Lung (tissue), 12 donors: ENCODE data around the gene SLAIN1. TPM values are rescaled to one million over a fixed set of nuclear protein-coding genes. Genes with fewer than 3 reads are reported as not detected.

Experiments
- ATAC-seq: fragments of 200-7000 bp; cut with Tn5 transposase; one replicate; pipeline ENCODE4 v1.9.1; 2020; ENCODE audit warnings: moderate number of reproducible peaks; ENCODE audit not compliant: insufficient read depth, low FRiP score
- DNase-seq, 3 donors: peaks; one replicate each; pipeline ENCODE4 v3.0.0-alpha.2; 2013 to 2017
- H3K27ac ChIP-seq, 2 donors: one replicate each; pipeline ENCODE4 v1.5.1; 2013; ENCODE audit warnings: mild to moderate bottlenecking in 2 of 2, moderate library complexity in 2 of 2, control low read depth in 1 of 2, inconsistent platforms in 1 of 2, low read depth in 1 of 2, low read length in 1 of 2
- H3K27me3 ChIP-seq, 3 donors: one replicate each; pipeline ENCODE4 v1.5.1; 2013; ENCODE audit warnings: low read length in 2 of 3; ENCODE audit not compliant: control insufficient read depth in 3 of 3, insufficient read depth in 3 of 3
- H3K36me3 ChIP-seq, 4 donors: one replicate each; pipeline ENCODE4 v1.5.1; 2013; ENCODE audit warnings: low read length in 4 of 4, mild to moderate bottlenecking in 1 of 4, moderate library complexity in 1 of 4; ENCODE audit not compliant: control insufficient read depth in 4 of 4, insufficient read depth in 4 of 4
- H3K4me1 ChIP-seq, 5 donors: one replicate each; pipeline ENCODE4 v1.5.1; 2013; ENCODE audit warnings: low read length in 5 of 5, mild to moderate bottlenecking in 2 of 5, moderate library complexity in 1 of 5; ENCODE audit not compliant: control insufficient read depth in 5 of 5, insufficient read depth in 5 of 5
- H3K4me3 ChIP-seq: one replicate; pipeline ENCODE4 v1.5.1; 2013; ENCODE audit warnings: mild to moderate bottlenecking, control low read depth, moderate library complexity
- H3K9ac ChIP-seq, 2 donors: one replicate each; pipeline ENCODE4 v1.5.1; 2013; ENCODE audit warnings: low read length in 2 of 2, control low read depth in 1 of 2; ENCODE audit not compliant: insufficient read depth in 1 of 2
- H3K9me3 ChIP-seq, 4 donors: one replicate each; pipeline ENCODE4 v1.5.1; 2013; ENCODE audit warnings: low read length in 3 of 4, mild to moderate bottlenecking in 1 of 4, moderate library complexity in 1 of 4; ENCODE audit not compliant: control insufficient read depth in 4 of 4, insufficient read depth in 3 of 4
- WGBS, 2 donors: extraction: QIAGEN DNeasy Blood & Tissue Kit; methylation state at CpG; one replicate each; pipeline ENCODE4 v1.1.7; 2013; 5-methylcytosine and 5-hydroxymethylcytosine counted together
- polyA plus RNA-seq, 2 donors: library from polyadenylated mRNA; stranded (reverse); fragments of 200-250 nt; gene quantifications; one replicate each; pipeline ENCODE4 v1.2.1, GENCODE V29; 2013
- total RNA-seq, 2 donors: library from RNA; depleted of rRNA in 1 of 2; stranded (reverse); fragments of >200 nt in 1 of 2; gene quantifications; one replicate each; pipeline ENCODE4 v1.2.1, GENCODE V29; 2014 to 2021
- TF ChIP-seq, protein P1 (sequence below): IDR thresholded peaks from 2 replicates; pipeline ENCODE4 v1.5.1; 2012; ENCODE audit warnings: mild to moderate bottlenecking; ENCODE audit errors: control extremely low read depth, extremely low read depth
- donor health status: control.
- donor health status: control.
- donor health status: Bipolar disorder and iron deficiency.
- donor health status: healthy.
- donor health status: DM: yes; HTN: yes; CAD: no.

SLAIN1 gene
- total and polyA plus RNA-seq, 4 donors: 7.6 to 44.7 (median 12.4) TPM

DNA sequence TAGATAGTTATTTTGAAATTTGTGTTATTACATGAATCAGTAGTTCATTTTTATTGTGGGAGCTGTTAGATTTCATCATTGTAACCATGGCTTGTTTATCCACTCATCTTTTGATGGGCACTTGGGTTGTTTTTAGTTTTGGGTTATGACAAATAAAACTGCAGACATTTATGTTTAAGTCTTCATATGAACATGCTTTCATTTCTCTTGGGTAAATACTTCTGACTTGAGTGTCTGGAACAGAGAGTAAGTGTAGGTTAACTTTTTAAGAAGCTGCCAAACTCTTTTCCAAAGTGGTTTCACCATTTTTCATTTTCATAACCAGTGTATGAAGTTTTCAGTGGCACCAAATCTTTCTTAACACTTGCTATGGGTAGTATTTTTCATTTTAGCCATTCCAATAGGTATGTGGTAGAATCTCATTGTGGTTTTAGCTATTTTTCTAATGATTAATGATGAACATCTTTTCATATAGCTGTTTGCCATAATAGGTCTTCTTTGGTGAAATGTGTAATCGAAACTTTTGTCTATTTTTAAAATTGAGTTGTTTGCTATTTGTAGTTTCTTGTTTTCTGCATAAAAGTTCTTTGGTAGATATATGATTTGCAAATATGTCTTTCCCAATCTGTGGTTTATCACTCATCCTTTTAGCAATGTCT, 17.9 kb downstream of the SLAIN1 start:
- Histone ChIP-seq H3K27ac (no peak overlapping the region), H3K9me3 (no peaks in the 10 kb centered on the region), H3K27me3 (no peaks in the 10 kb centered on the region), H3K36me3 (no peaks in the 10 kb centered on the region), H3K9ac (no peak overlapping the region), H3K4me1 (no peaks in the 10 kb centered on the region), H3K4me3 (no peak overlapping the region)
- no peak for DNase-seq
- WGBS, 2 donors: 91 to 97% methylated on average over 1 of the region's 1 CpG
- TF ChIP-seq, protein P1, sequence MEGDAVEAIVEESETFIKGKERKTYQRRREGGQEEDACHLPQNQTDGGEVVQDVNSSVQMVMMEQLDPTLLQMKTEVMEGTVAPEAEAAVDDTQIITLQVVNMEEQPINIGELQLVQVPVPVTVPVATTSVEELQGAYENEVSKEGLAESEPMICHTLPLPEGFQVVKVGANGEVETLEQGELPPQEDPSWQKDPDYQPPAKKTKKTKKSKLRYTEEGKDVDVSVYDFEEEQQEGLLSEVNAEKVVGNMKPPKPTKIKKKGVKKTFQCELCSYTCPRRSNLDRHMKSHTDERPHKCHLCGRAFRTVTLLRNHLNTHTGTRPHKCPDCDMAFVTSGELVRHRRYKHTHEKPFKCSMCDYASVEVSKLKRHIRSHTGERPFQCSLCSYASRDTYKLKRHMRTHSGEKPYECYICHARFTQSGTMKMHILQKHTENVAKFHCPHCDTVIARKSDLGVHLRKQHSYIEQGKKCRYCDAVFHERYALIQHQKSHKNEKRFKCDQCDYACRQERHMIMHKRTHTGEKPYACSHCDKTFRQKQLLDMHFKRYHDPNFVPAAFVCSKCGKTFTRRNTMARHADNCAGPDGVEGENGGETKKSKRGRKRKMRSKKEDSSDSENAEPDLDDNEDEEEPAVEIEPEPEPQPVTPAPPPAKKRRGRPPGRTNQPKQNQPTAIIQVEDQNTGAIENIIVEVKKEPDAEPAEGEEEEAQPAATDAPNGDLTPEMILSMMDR: no peak
- no peak for ATAC-seq

DNA sequence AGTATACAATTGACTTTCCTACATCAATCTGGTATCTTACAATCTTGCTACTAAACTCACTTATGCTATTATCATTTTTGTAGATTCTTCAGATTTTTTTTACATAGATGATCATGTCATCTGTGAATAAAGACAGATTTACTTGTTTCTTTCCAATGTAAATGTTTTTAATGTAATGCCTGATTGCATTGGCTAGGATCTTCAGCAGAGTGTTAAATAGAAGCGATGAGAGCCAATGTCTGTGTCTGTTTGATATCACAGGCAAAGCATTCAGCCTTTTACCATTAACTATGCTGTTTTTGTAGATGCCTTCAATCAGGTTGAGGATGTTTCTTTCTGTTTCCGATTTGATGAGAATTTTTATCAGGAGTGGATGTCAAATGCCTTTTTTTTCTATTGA, 19.2 kb downstream of the SLAIN1 start:
- H3K4me3 ChIP-seq: no peak overlapping the region
- TF ChIP-seq, protein P1: no peak
- H3K9me3 ChIP-seq: no peaks in the 10 kb centered on the region
- ATAC-seq (no peak), DNase-seq (no peak)
- no peaks in the 10 kb centered on the region for H3K4me1 ChIP-seq
- H3K27ac ChIP-seq: no peak overlapping the region
- H3K9ac ChIP-seq: no peak overlapping the region
- WGBS, 2 donors: 95 to 98% methylated on average over 2 of the region's 2 CpGs
- no peaks in the 10 kb centered on the region for H3K27me3 ChIP-seq
- no peaks in the 10 kb centered on the region for H3K36me3 ChIP-seq

DNA sequence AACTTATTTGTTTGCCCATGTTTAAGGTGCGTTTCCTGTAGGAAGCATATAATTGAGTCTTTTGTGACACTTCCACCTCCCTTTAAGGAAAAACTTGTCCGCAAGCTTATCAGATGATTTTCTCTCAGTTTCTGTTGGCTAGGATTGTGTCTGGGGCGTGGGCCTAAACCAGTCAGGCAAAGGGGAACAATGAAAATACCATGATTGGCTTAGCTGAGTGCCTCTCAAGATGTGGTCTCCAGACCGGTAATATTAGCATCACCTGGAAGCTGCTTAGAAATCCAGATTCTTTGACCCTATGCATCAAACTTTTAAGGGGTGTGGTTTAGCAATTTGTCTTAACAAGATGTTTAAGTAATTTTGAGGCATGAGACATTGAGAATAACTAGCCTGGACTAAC, 20.0 kb downstream of the SLAIN1 start:
- WGBS, 2 donors: 93 to 94% methylated on average over 4 of the region's 4 CpGs
- H3K4me1 ChIP-seq: no peaks in the 10 kb centered on the region
- H3K27ac ChIP-seq: no peak overlapping the region
- no peaks in the 10 kb centered on the region for H3K36me3 ChIP-seq
- ATAC-seq: no peak
- TF ChIP-seq, protein P1: no peak
- no peak overlapping the region for H3K9ac ChIP-seq
- DNase-seq: no peak
- no peaks in the 10 kb centered on the region for H3K9me3 ChIP-seq
- H3K4me3 ChIP-seq: no peak overlapping the region
- no peaks in the 10 kb centered on the region for H3K27me3 ChIP-seq

DNA sequence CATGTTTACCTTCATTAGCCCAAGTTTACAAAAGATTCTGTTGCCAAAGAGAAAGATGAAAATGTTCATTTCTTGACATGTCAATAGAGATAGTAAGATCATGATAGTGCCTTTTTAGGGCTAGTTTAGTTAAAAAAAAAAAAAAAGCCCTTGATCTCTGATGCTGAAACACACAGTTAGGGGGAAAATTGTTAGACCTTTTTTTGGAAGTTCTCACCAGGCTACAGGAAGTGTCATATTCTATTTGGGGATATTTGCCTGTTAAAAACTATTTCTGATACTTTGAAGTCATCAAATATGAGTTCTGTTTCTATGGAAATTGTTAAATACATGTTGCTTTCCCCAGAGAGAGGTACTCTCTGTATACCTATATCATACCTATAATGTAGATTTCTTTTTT, 21.6 kb downstream of the SLAIN1 start:
- Histone ChIP-seq H3K9ac (no peak overlapping the region), H3K4me3 (no peak overlapping the region), H3K36me3 (no peaks in the 10 kb centered on the region), H3K27ac (no peak overlapping the region), H3K27me3 (no peaks in the 10 kb centered on the region), H3K9me3 (no peaks in the 10 kb centered on the region), H3K4me1 (no peaks in the 10 kb centered on the region)
- TF ChIP-seq, protein P1: no peak
- no peak for DNase-seq
- no peak for ATAC-seq
